Naive thymus-derived CD8-positive, alpha-beta T cell (primary cell): ENCODE measurements around the gene ADGRG6. TPM values are rescaled to one million over a fixed set of nuclear protein-coding genes. Genes with fewer than 3 reads are reported as not detected.
A peak's percentile ranks its signal among the peaks of the same experiment; 100 is the strongest.

Experiments used
- ATAC-seq, 2 donors: fragments of 150-1000 bp; cut with Tn5 transposase in 1 of 2; sonication (Bioruptor Pico), chemical (Tn5 transposase) in 1 of 2; 1 replicate in 1 of 2; 2 replicates in 1 of 2; pipeline ENCODE4 v1.10.0; 2021; ENCODE audit warnings: mild to moderate bottlenecking in 2 of 2, moderate library complexity in 2 of 2
- POLR2A ChIA-PET: fragments of 350-600 bp; sonication (Branson Sonifier 250); formaldehyde crosslinking; loops from one replicate; lab custom pipeline; 2021; ENCODE audit warnings: antibody characterized with exemption; lab: Charles Lee
- DNase-seq, 10 donors: peaks; one replicate each; pipeline versions ENCODE4 v3.0.0 to v3.0.0-alpha.2; 2020 to 2022
- H3K27ac Mint-ChIP-seq, 10 donors: one replicate each; pipeline ENCODE4 v1.8.0; 2020 to 2022; ENCODE audit warnings: mild to moderate bottlenecking in 10 of 10, mixed read lengths in 10 of 10, moderate library complexity in 4 of 10, inconsistent platforms in 1 of 10
- H3K27me3 Mint-ChIP-seq, 5 donors: one replicate each; pipeline ENCODE4 v1.8.0; 2021 to 2022; ENCODE audit warnings: mixed read lengths in 5 of 5
- H3K36me3 Mint-ChIP-seq, 3 donors: one replicate each; pipeline ENCODE4 v1.8.0; 2020 to 2022; ENCODE audit warnings: mixed read lengths in 3 of 3, mild to moderate bottlenecking in 2 of 3, inconsistent platforms in 1 of 3
- H3K4me1 Mint-ChIP-seq, 4 donors: one replicate each; pipeline ENCODE4 v1.8.0; 2021 to 2022; ENCODE audit warnings: mixed read lengths in 4 of 4
- H3K4me3 Mint-ChIP-seq, 10 donors: one replicate each; pipeline ENCODE4 v1.8.0; 2020 to 2022; ENCODE audit warnings: mild to moderate bottlenecking in 10 of 10, mixed read lengths in 10 of 10, moderate library complexity in 6 of 10, inconsistent platforms in 1 of 10
- H3K9me3 Mint-ChIP-seq, 9 donors: one replicate each; pipeline ENCODE4 v1.8.0; 2020 to 2022; ENCODE audit warnings: mixed read lengths in 9 of 9, mild to moderate bottlenecking in 3 of 9, inconsistent platforms in 1 of 9, moderate library complexity in 1 of 9
- polyA plus RNA-seq, 3 donors: library from polyadenylated mRNA; unstranded; fragments of 300-500 nt; fragmentation: Illumina TruSeq; gene quantifications; one replicate each; pipeline ENCODE4 v1.2.3, GENCODE V29; 2021
- total RNA-seq, 8 experiments: library from RNA in 2 of 8; stranded (reverse) in 2 of 8; gene quantifications; one replicate each; pipeline ENCODE4 v1.2.3 and lab custom pipeline; 2021 to 2026

Gene ADGRG6
- total and polyA plus RNA-seq, 5 experiments from 2014 or later: 0.73 to 2.5 (median 2.0) TPM; not detected in 1

- Mint-ChIP-seq H3K4me1 (peaks cover 0 to 3% (median 0%) of the 10 kb centered on the region in 4 donors), H3K27ac (no peak overlapping the region), H3K27me3 (peaks cover 0 to 5% (median 3%) of the 10 kb centered on the region in 5 donors), H3K36me3 (no peaks in the 10 kb centered on the region), H3K9me3 (no peaks in the 10 kb centered on the region), H3K4me3 (no peak overlapping the region)
- POLR2A ChIA-PET: no interaction called here
- DNase-seq (no peak), ATAC-seq (no peak)
Observed at GRCh38 chr6:142293121-142293520, 8.7 kb upstream of the ADGRG6 start.

- ATAC-seq (no peak), DNase-seq (no peak)
- Mint-ChIP-seq H3K4me1 (peaks cover 0 to 4% (median 0%) of the 10 kb centered on the region in 4 donors), H3K27ac (no peak overlapping the region), H3K4me3 (no peak overlapping the region), H3K9me3 (no peaks in the 10 kb centered on the region), H3K36me3 (no peaks in the 10 kb centered on the region), H3K27me3 (peaks cover 0 to 5% (median 0%) of the 10 kb centered on the region in 5 donors)
- POLR2A ChIA-PET: no interaction called here
Observed at GRCh38 chr6:142294679-142295078, 7.1 kb upstream of the ADGRG6 start.

- Mint-ChIP-seq H3K27ac (no peak overlapping the region), H3K4me3 (no peak overlapping the region), H3K36me3 (no peaks in the 10 kb centered on the region), H3K9me3 (no peaks in the 10 kb centered on the region), H3K27me3 (peaks cover 0 to 4% (median 3%) of the 10 kb centered on the region in 5 donors), H3K4me1 (peaks cover 3 to 11% (median 5%) of the 10 kb centered on the region in 4 donors)
- ATAC-seq (no peak), DNase-seq (no peak)
- POLR2A ChIA-PET: no interaction called here
Observed at GRCh38 chr6:142296975-142297604, 4.7 kb upstream of the ADGRG6 start.

- no peak overlapping the region for H3K27ac Mint-ChIP-seq
Observed at GRCh38 chr6:142297605-142297995, 4.2 kb upstream of the ADGRG6 start.

GRCh38 chr6:142297996-142298753, 3.6 kb upstream of the ADGRG6 start:
- H3K36me3 Mint-ChIP-seq: no peaks in the 10 kb centered on the region
- H3K4me1 Mint-ChIP-seq: peaks cover 5 to 20% (median 12%) of the 10 kb centered on the region in 4 donors
- no peak for DNase-seq
- H3K27ac Mint-ChIP-seq: peak overlapping the region in 1 of 10 donors; percentile 25
- no peak for ATAC-seq
- H3K9me3 Mint-ChIP-seq: no peaks in the 10 kb centered on the region
- peaks cover 0 to 10% (median 5%) of the 10 kb centered on the region in 5 donors for H3K27me3 Mint-ChIP-seq
- H3K4me3 Mint-ChIP-seq: no peak overlapping the region
- POLR2A ChIA-PET: no interaction called here

More at GRCh38 chr6:142297605-142297995, 4.2 kb upstream of the ADGRG6 start:
- Mint-ChIP-seq H3K4me3 (no peak overlapping the region), H3K36me3 (no peaks in the 10 kb centered on the region), H3K27me3 (peaks cover 0 to 5% (median 3%) of the 10 kb centered on the region in 5 donors), H3K4me1 (peaks cover 3 to 16% (median 9%) of the 10 kb centered on the region in 4 donors), H3K9me3 (no peaks in the 10 kb centered on the region)
- DNase-seq (no peak), ATAC-seq (no peak)
- POLR2A ChIA-PET: no interaction called here

GRCh38 chr6:142300302-142300701, 1.5 kb upstream of the ADGRG6 start:
- Mint-ChIP-seq H3K36me3 (no peaks in the 10 kb centered on the region), H3K27me3 (peaks cover 0 to 16% (median 4%) of the 10 kb centered on the region in 5 donors), H3K27ac (no peak overlapping the region), H3K4me1 (peaks cover 5 to 22% (median 14%) of the 10 kb centered on the region in 4 donors), H3K4me3 (peak overlapping the region in 3 of 10 donors; percentile 3 to 92 (median 85)), H3K9me3 (no peaks in the 10 kb centered on the region)
- ATAC-seq (no peak), DNase-seq (no peak)
- POLR2A ChIA-PET: no interaction called here

- ATAC-seq (peak in 1 of 2 donors; percentile 34), DNase-seq (peak in 3 of 10 donors; percentile 8 to 27 (median 10))
- POLR2A ChIA-PET: interaction anchor here (0.9 kb wide), 1 partner anchor 68 kb away, joined by 4 read pairs; no protein-coding TSS in a partner anchor
- Mint-ChIP-seq H3K27ac (peak overlapping the region in 7 of 10 donors; percentile 2 to 60 (median 32)), H3K27me3 (peaks cover 0 to 16% (median 3%) of the 10 kb centered on the region in 5 donors), H3K4me3 (peak overlapping the region; percentile 69 to 94 (median 89)), H3K9me3 (no peaks in the 10 kb centered on the region), H3K36me3 (no peaks in the 10 kb centered on the region), H3K4me1 (peaks cover 5 to 22% (median 14%) of the 10 kb centered on the region in 4 donors)
Observed at GRCh38 chr6:142300758-142301650, 803 bp upstream of the ADGRG6 start.

- POLR2A ChIA-PET: no interaction called here
- peaks cover 0 to 16% (median 6%) of the 10 kb centered on the region in 5 donors for H3K27me3 Mint-ChIP-seq
- H3K4me1 Mint-ChIP-seq: peaks cover 5 to 22% (median 14%) of the 10 kb centered on the region in 4 donors
- DNase-seq (peak in 1 of 10 donors; percentile 10), ATAC-seq (peak in 1 of 2 donors; percentile 2)
- peak overlapping the region; percentile 79 to 94 (median 89) for H3K4me3 Mint-ChIP-seq
- H3K27ac Mint-ChIP-seq: peak overlapping the region in 6 of 10 donors; percentile 17 to 85 (median 56)
- H3K36me3 Mint-ChIP-seq: no peaks in the 10 kb centered on the region
- no peaks in the 10 kb centered on the region for H3K9me3 Mint-ChIP-seq
Observed at GRCh38 chr6:142302421-142303175, 791 bp downstream of the ADGRG6 start.

- POLR2A ChIA-PET: no interaction called here
- Mint-ChIP-seq H3K27me3 (peaks cover 0 to 16% (median 6%) of the 10 kb centered on the region in 5 donors), H3K9me3 (no peaks in the 10 kb centered on the region), H3K36me3 (no peaks in the 10 kb centered on the region), H3K4me1 (peaks cover 5 to 19% (median 14%) of the 10 kb centered on the region in 4 donors), H3K27ac (no peak overlapping the region), H3K4me3 (peak overlapping the region in 6 of 10 donors; percentile 46 to 91 (median 82))
- ATAC-seq (no peak), DNase-seq (no peak)
Observed at GRCh38 chr6:142303176-142303533, 1.3 kb downstream of the ADGRG6 start.

- H3K27me3 Mint-ChIP-seq: peaks cover 0 to 16% (median 6%) of the 10 kb centered on the region in 5 donors
- H3K9me3 Mint-ChIP-seq: no peaks in the 10 kb centered on the region
- DNase-seq (no peak), ATAC-seq (no peak)
- POLR2A ChIA-PET: no interaction called here
- H3K36me3 Mint-ChIP-seq: no peaks in the 10 kb centered on the region
- no peak overlapping the region for H3K4me3 Mint-ChIP-seq
- H3K4me1 Mint-ChIP-seq: peaks cover 5 to 18% (median 14%) of the 10 kb centered on the region in 4 donors
- no peak overlapping the region for H3K27ac Mint-ChIP-seq
Observed at GRCh38 chr6:142304241-142304640, 2.4 kb downstream of the ADGRG6 start.

GRCh38 chr6:142306736-142307135, 4.9 kb downstream of the ADGRG6 start:
- H3K4me3 Mint-ChIP-seq: no peak overlapping the region
- POLR2A ChIA-PET: no interaction called here

More at GRCh38 chr6:142306736-142307135, 4.9 kb downstream of the ADGRG6 start:
- H3K9me3 Mint-ChIP-seq: no peaks in the 10 kb centered on the region
- H3K4me1 Mint-ChIP-seq: peaks cover 3 to 13% (median 9%) of the 10 kb centered on the region in 4 donors
- DNase-seq (no peak), ATAC-seq (no peak)
- no peaks in the 10 kb centered on the region for H3K36me3 Mint-ChIP-seq
- peaks cover 2 to 17% (median 6%) of the 10 kb centered on the region in 5 donors for H3K27me3 Mint-ChIP-seq
- no peak overlapping the region for H3K27ac Mint-ChIP-seq
